Mesothelial cell of epicardium (in vitro differentiated cells): ENCODE data around the gene LEMD1. TPM values are rescaled to one million over a fixed set of nuclear protein-coding genes. Genes with fewer than 3 reads are reported as not detected.

Experiments used
- DNase-seq, 2 experiments: peaks; one replicate each; pipeline ENCODE4 v3.0.0; 2021; ENCODE audit warnings: low spot score in 2 of 2; ENCODE audit not compliant: unreplicated experiment in 2 of 2
- H3K27ac Mint-ChIP-seq: 2 replicates; pipeline ENCODE4 v1.8.0; 2021; ENCODE audit warnings: mixed read lengths
- H3K27me3 Mint-ChIP-seq: 2 replicates; pipeline ENCODE4 v1.8.0; 2021; ENCODE audit warnings: low read depth, mixed read lengths
- H3K36me3 Mint-ChIP-seq: 2 replicates; pipeline ENCODE4 v1.8.0; 2021; ENCODE audit warnings: mixed read lengths
- H3K4me1 Mint-ChIP-seq: 2 replicates; pipeline ENCODE4 v1.8.0; 2021; ENCODE audit warnings: mixed read lengths
- H3K4me3 Mint-ChIP-seq: 2 replicates; pipeline ENCODE4 v1.8.0; 2021; ENCODE audit warnings: mild to moderate bottlenecking, moderate library complexity, mixed read lengths
- H3K9me3 Mint-ChIP-seq: 2 replicates; pipeline ENCODE4 v1.8.0; 2021; ENCODE audit warnings: mixed read lengths
- CTCF ChIP-seq: fragments of 200-600 bp; sonication (generic); IDR thresholded peaks from one replicate; pipeline ENCODE4 v1.5.0; 2021; ENCODE audit warnings: antibody characterized with exemption; ENCODE audit not compliant: unreplicated experiment
- total RNA-seq: library from RNA; stranded (reverse); gene quantifications from 3 replicates; pipeline ENCODE4 v1.2.1, GENCODE V29; 2021

LEMD1 gene
- total RNA-seq, 1 donor from 2014 or later: 1.3 TPM

- DNase-seq: peak in 1 of 2 experiments; percentile 60
- Mint-ChIP-seq H3K36me3 (no peaks in the 10 kb centered on the region), H3K4me1 (peaks cover 66% of the 10 kb centered on the region), H3K27me3 (peaks cover 34% of the 10 kb centered on the region), H3K4me3 (peak overlapping the region; percentile 65), H3K9me3 (no peaks in the 10 kb centered on the region), H3K27ac (peak overlapping the region; percentile 87)
- no peak for TF ChIP-seq CTCF
These were observed 28.0 kb upstream of the LEMD1 start for GRCh38 chr1:205449750-205450443.

GRCh38 chr1:205449254-205449749 lies 27.4 kb upstream of the LEMD1 start:
- Mint-ChIP-seq H3K4me3 (peak overlapping the region; percentile 65), H3K36me3 (no peaks in the 10 kb centered on the region), H3K4me1 (peaks cover 67% of the 10 kb centered on the region), H3K27ac (peak overlapping the region; percentile 88), H3K27me3 (peaks cover 28% of the 10 kb centered on the region), H3K9me3 (no peaks in the 10 kb centered on the region)
- DNase-seq: no peak
- no peak for TF ChIP-seq CTCF

- H3K36me3 Mint-ChIP-seq: no peaks in the 10 kb centered on the region
- H3K9me3 Mint-ChIP-seq: no peaks in the 10 kb centered on the region
- peak overlapping the region; percentile 65 for H3K4me3 Mint-ChIP-seq
- peaks cover 22% of the 10 kb centered on the region for H3K27me3 Mint-ChIP-seq
- no peak for TF ChIP-seq CTCF
- DNase-seq: no peak
- H3K4me1 Mint-ChIP-seq: peaks cover 73% of the 10 kb centered on the region
- H3K27ac Mint-ChIP-seq: peak overlapping the region; percentile 88
These were observed 26.8 kb upstream of the LEMD1 start for GRCh38 chr1:205448540-205449253.

- peak overlapping the region; percentile 45 for H3K27ac Mint-ChIP-seq
- DNase-seq: no peak
- TF ChIP-seq CTCF: no peak
- peaks cover 12% of the 10 kb centered on the region for H3K27me3 Mint-ChIP-seq
- peak overlapping the region; percentile 30 for H3K4me3 Mint-ChIP-seq
- peaks cover 70% of the 10 kb centered on the region for H3K4me1 Mint-ChIP-seq
- no peaks in the 10 kb centered on the region for H3K36me3 Mint-ChIP-seq
- H3K9me3 Mint-ChIP-seq: no peaks in the 10 kb centered on the region
These were observed 25.8 kb upstream of the LEMD1 start for GRCh38 chr1:205447457-205448341.

- H3K36me3 Mint-ChIP-seq: no peaks in the 10 kb centered on the region
- peaks cover 72% of the 10 kb centered on the region for H3K4me1 Mint-ChIP-seq
- no peaks in the 10 kb centered on the region for H3K9me3 Mint-ChIP-seq
- H3K27me3 Mint-ChIP-seq: peaks cover 6% of the 10 kb centered on the region
- no peak overlapping the region for H3K4me3 Mint-ChIP-seq
- TF ChIP-seq CTCF: no peak
- no peak for DNase-seq
- H3K27ac Mint-ChIP-seq: no peak overlapping the region
These were observed 25.0 kb upstream of the LEMD1 start for GRCh38 chr1:205446828-205447227.
